NCI-H82 treated with DMSO at 0.1 percent for 48 hours (cell line): ENCODE measurements around the gene RAB6A.
"Not testable (repeated sequence)": the region's sequence is repeated elsewhere in the genome, so short reads cannot be mapped to it uniquely, and the experiment has no call there.

Experiments
- DNase-seq: peaks from one replicate; lab custom pipeline; 2025; ENCODE audit not compliant: unreplicated experiment; lab: John Stamatoyannopoulos, UW

Gene RAB6A

GRCh38 chr11:73766763-73767162 lies 5.9 kb upstream of the RAB6A start:
- DNase-seq = no peak

DNA sequence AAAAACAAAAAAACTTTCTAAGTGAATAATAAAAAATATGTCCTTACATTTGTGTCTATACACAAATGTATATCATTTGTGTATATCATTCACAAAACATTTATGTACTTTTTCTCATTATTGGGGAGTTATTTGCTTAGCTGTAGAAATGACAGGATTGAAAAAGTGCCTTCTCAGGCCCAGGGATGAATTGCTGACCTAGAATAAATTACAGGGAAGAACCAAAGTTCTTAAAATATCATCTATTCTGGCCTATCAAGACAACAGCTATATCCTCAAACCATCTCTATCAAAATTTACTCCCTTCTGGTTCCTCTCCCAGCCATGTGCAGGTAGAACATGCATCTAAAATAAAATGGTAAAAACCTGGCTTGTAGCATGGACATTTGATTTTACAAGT lies 1.9 kb upstream of the RAB6A start:
- no peak for DNase-seq

DNA sequence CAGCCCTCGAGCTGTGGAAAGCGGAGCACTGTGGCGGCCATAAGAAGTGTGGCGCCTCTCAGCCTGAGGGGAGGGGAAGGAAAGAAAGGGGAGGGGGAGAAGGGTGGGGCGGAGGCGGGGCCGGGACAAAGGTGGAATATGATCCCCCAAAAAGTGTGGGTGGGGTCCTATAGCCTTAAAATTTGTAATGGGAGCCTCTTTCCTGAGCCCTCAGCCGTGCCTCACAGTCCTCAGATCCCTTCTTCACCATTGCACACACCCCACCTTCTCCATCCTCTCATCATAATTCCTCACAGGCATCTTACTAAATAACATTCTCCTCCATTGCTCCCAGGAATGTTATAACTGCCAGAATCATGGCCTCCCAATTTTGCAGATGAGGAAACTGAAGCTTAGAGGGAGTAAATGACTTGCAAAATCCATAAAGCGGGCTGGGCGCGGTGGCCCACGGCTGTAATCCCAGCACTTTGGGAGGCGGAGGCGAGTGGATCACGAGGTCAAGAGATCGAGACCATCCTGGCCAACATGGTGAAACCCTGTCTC lies 600 bp upstream of the RAB6A start:
- DNase-seq = no peak

DNA sequence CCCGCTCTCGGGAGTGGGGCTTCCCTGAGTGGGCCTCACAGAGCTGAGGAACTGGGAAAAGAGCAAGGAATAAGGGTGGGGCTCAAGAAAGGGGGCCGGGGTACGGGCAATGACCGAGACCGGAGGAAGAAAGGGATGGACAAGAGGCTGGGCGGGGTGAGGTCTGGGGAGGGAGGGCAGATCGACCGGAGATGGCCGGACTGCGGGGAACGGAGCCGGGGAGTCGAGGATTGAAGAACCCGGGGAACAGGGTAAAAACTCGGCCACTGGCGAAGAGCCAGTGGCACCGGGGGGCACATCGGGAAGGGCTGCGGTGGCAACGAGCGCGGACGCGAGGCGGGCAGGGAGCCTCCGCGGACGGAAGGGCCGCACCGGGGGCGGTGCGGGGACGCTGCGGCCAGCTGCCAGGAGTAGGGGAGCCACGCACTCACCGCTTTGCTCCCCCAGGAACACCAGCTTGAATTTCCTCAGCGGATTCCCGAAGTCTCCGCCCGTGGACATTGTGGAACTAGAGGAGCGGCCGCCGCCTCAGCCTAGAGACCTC lies 667 bp downstream of the RAB6A start:
- no peak for DNase-seq

DNA sequence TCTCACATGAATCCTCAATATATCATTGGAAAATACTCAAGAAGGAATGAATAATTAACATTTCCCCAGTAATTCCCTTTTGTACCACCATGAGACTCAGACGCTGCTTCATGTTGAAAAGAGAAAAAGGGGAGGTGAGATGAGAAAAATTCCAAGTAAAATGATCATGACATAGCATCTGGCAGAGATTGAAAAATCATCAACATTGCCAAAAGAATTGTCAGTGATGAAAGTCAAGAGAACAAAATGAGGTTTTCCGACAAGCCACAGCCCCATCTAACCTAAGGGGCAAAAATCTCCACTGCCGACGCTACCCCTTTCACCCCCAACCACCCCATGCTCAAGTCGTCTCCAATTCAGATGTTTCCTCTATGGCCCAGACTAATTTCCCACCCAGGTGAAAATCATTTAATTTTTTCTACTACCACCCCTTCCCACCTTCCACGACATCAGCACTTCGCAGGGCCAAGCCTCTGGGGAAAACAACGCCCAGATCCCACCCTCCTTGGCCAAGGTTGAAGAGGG lies 1.2 kb downstream of the RAB6A start:
- DNase-seq = no peak

GRCh38 chr11:73758451-73758850 lies 2.4 kb downstream of the RAB6A start:
- no peak for DNase-seq

- no peak for DNase-seq
Observed at GRCh38 chr11:73757598-73757997, 3.3 kb downstream of the RAB6A start.

GRCh38 chr11:73755670-73756069 lies 5.2 kb downstream of the RAB6A start:
- no peak for DNase-seq

GRCh38 chr11:73753938-73754337 lies 6.9 kb downstream of the RAB6A start:
- no peak for DNase-seq

DNA sequence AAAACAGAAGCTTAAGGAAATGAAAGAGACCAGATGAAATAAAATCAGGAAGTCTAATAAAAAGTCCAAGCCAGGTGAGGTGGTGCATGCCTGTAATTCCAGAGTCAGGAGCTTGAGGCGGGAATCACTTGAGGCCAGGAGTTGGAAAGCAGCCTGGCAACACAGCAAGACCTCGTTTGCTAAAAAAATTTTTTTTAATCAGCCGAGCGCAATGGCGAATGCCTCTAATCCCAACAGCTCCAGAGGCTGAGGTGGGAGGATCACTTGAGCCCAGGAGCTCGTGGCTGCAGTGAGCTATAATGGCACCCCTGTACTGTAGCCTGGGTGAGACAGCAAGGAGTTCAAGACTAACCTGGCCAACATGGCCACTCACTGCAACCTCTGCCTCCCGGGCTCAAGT lies 8.0 kb downstream of the RAB6A start:
- DNase-seq = no peak

GRCh38 chr11:73752216-73752867 lies 8.5 kb downstream of the RAB6A start:
- DNase-seq = no peak

DNA sequence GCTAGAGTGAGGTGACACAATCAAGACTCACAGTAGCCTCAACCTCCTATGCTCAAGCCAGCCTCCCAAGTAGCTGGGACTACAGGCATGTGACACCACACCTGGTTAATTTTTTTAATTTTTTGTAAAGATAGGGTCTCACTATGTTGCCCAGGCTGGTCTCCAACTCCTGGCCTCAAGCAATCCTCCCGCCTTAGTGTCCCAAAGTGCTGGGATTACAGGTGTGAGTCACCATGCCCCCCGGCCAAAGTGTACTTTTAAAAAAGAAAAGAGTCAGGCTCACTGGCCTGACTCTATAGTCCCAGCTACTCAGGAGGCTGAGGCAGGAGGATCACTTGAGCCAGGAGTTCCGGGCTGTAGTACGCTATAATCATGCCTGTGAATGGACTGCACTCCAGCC lies 10.0 kb downstream of the RAB6A start:
- not testable (repeated sequence) for DNase-seq

DNA sequence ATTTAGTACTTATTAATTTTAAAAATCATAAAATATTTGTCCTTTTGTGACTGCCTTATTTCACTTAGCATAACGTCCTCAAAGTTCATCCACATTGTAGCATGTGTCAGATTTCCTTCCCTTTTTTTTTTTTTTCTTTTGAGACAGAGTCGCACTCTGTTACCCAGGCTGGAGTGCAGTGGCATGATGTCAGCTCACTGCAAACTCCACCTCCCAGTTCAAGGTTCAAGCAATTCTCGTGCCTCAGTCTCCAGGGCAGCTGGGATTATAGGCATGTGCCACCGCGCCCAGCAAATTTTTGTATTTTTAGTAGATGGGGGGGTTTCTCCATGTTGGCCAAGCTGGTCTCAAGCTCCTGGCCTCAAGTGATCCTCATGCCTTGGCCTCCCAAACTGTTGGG lies 10.6 kb downstream of the RAB6A start:
- DNase-seq = no peak

- no peak for DNase-seq
Observed at GRCh38 chr11:73749118-73749517, 11.8 kb downstream of the RAB6A start.

DNA sequence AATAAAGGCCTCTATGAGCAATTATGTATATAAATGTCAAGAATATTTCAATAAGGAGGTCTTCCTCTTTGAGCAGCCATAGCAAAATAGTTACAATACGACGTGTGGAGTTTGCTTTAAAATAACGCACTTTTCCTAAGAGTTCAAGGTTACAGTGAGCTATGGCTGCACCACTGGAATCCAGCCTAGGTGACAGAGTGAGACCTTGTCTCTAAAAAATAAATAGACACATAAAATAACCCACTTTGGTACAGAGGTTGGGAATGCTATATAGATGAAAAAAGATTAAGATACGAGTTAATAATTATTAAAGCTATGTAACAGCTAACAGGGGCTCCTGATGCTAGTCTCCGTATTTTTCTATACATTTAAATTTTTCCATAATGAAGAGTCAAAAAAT lies 12.6 kb downstream of the RAB6A start:
- no peak for DNase-seq

DNA sequence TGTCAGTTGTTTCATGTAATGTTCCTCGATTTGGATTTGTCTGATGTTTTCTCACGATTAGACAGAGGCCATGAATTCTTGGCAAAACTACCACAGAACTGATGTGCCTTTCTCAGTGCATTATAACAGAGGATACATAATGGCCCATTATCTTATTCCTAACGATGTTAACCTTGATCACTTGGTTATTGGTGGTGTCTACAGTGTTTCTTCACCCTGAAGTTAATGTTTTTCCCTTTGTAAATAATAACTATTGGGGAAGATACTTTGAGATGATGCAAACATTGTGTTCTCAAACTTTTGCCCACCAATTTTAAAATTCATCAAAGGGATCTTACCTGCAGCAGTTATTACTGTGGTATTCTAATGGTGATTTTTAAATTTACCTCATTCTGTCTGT lies 13.1 kb downstream of the RAB6A start:
- no peak for DNase-seq

- no peak for DNase-seq
Observed at GRCh38 chr11:73746701-73747100, 14.2 kb downstream of the RAB6A start.

GRCh38 chr11:73743045-73743444 lies 17.8 kb downstream of the RAB6A start:
- no peak for DNase-seq

DNA sequence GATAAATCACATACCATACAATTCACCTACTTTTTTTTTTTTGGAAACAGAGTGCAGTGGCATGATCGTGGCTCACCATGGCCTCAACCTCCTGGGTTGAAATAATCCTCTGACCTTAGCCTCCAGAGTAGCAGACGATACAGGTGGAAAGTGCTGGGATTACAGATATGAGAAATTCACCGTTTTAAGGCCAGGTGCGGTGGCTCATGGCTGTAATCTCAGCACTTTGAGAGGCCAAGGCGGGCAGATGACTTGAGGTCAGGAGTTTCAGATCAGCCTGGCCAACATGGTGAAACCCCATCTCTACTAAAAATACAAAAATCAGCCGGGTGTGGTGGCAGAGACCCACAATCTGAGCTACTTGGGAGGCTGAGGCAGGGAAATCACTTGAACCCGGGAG lies 24.9 kb downstream of the RAB6A start:
- DNase-seq = not testable (repeated sequence)

GRCh38 chr11:73734993-73735392 lies 25.9 kb downstream of the RAB6A start:
- DNase-seq = no peak

GRCh38 chr11:73734011-73734410 lies 26.9 kb downstream of the RAB6A start:
- DNase-seq = not testable (repeated sequence)

GRCh38 chr11:73732936-73733335 lies 27.9 kb downstream of the RAB6A start:
- DNase-seq = not testable (repeated sequence)
